HG03135 (cell line): ENCODE data around the gene SNX25.
"Not testable (repeated sequence)": the region's sequence is repeated elsewhere in the genome, so short reads cannot be mapped to it uniquely, and the experiment has no call there.

Experiments
- ATAC-seq: cut with Tn5 transposase; IDR thresholded peaks from one replicate; pipeline ENCODE4 v1.9.1; 2021; ENCODE audit warnings: mild to moderate bottlenecking, moderate library complexity; ENCODE audit not compliant: unreplicated experiment

The SNX25 gene

GRCh38 chr4:185204238-185204910, 5.0 kb upstream of the SNX25 start:
- ATAC-seq, result peak; percentile 0

- ATAC-seq, result not testable (repeated sequence)
Measured at GRCh38 chr4:185205073-185205472, 4.3 kb upstream of the SNX25 start.

DNA sequence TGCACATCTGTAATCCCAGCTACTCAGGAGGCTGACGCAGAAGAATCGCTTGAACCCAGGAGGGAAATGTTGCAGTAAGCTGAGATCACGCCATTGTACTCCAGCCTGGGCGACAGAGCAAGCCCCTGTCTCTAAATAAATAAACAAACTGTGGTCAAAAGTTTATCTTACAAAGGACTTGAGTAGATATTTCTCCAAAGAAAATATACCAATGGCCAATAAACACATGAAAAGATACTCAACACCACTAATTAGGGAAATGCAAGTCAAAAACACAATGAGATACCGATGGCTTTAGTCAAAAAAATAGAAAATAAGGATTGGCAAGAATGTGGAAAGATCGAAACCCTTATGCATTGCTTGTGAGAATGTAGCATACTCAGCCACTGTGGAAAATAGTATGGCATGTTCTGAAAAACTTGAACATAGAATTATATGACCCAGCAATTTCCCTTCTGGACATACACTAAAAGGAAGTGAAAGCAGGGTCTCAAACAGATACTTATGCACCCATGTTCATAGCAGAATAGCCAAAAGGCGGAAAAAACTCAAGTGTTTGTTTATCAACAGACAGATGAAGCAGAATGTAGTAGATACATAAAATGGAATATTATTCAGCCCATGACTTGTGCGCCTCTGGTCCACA, 3.6 kb upstream of the SNX25 start:
- no peak for ATAC-seq

- no peak for ATAC-seq
Measured at GRCh38 chr4:185207466-185207865, 1.9 kb upstream of the SNX25 start.

GRCh38 chr4:185209852-185210101, 379 bp downstream of the SNX25 start:
- ATAC-seq, result peak; percentile 16

GRCh38 chr4:185210102-185210981, 944 bp downstream of the SNX25 start:
- ATAC-seq, result peak; percentile 16

DNA sequence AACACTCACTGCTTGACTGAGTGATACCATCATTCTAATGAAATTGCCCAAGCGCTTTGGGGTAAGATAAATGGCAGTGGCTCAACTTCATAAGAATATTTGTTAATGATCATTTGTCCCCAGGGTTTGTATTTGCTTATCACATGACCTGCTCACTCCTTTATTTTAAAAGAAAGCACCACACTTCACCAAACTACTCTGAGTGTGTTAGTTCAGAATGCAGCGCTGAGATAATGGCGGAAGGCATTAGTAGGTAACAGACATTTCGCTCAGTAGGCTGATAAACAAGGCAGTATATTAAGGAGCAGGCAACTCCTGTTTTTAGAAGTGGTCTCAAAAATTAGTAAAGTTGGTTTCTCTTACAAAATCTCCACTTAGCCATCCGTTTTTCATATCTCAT, 1.6 kb downstream of the SNX25 start:
- no peak for ATAC-seq

- no peak for ATAC-seq
Measured at GRCh38 chr4:185211641-185212040, 2.2 kb downstream of the SNX25 start.

- ATAC-seq, result no peak
Measured at GRCh38 chr4:185212581-185212980, 3.2 kb downstream of the SNX25 start.

DNA sequence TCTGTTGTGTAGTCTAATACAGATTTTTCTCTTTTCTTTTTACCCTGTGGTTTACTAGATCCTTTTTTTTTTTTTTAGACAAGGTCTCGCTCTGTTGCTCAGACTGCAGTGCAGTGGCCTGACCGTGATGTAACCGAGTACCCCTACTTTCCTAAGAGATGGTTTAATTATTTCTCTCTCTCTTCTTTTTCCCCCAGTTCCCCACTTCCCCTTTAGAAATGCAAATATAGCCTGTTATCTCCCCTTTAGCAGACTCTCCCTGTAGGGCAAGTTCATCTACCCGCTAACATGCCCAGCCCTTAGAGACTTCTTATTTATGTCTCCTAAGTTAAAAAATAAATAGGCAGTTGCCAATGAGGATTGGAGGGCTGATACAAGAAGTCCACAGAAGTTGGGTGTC, 4.5 kb downstream of the SNX25 start:
- peak; percentile 40 for ATAC-seq

- no peak for ATAC-seq
Measured at GRCh38 chr4:185215261-185215660, 5.9 kb downstream of the SNX25 start.

DNA sequence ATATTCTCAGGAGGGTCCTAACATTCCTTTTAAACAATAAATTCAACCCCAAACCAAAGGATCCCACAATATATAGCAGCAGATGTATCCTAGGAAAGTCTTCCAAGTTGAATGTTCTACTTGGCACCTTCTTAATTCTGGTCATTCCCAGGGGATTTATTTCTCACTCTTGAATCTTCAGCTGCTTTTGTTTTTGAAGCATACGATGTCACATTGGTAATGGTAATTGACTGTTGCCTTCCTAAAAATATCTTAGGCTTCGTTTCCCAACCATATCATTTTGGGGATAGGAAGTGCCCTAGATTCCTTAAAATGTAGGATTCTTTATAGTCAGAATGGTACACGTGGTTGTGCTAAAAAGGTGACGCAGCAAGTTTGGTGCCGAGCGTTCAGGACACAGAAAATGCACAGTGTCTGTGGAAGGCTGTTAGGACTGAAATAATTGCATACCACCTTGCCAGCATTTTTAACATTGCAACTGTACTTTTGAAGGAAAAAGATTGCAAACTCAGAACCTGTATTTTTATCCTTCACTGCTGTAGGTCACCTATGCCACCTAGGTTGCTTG, 8.1 kb downstream of the SNX25 start:
- ATAC-seq, result no peak

DNA sequence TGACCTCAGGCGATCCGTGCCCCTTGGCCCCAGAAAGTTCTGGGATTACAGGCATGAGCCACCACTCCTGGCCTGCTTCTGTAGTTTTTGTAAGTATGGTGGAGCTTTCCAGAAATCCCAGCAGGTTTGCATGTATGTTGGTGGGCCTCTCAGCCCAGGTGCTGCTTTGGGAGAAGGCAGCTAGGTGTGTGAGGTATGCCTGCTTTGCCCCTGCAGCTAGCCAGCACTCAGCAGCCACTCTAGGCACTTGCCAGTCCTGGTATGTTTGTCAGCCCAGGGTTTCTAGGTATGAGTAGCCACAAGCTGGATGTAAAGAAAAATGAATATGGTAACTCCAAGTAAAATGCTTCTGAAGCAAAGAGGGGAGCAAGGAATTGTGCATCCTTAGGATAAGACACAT, 8.9 kb downstream of the SNX25 start:
- ATAC-seq, result no peak

- ATAC-seq, result peak; percentile 70
Measured at GRCh38 chr4:185219551-185220344, 10.3 kb downstream of the SNX25 start.

- no peak for ATAC-seq
Measured at GRCh38 chr4:185221491-185221890, 12.1 kb downstream of the SNX25 start.

GRCh38 chr4:185221912-185222311, 12.5 kb downstream of the SNX25 start:
- no peak for ATAC-seq

DNA sequence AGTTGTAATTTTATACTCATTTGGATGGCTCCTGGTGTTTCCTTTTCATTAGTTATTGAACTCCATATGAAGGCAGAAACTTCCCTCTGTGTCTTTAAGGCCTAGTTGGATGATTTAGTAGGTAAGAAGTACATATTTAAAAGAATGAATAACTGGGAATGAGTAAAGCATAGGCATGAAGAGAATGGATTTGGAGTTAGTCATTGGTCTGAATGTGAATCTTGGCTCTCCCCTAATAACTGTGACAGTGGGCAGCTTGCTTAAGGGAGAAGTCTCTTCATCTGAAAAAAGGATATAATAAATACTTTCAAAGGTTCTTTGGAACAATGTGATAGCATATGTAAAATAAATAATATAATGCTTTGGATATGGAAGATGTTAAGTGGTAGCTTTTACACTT, 13.2 kb downstream of the SNX25 start:
- ATAC-seq, result no peak

DNA sequence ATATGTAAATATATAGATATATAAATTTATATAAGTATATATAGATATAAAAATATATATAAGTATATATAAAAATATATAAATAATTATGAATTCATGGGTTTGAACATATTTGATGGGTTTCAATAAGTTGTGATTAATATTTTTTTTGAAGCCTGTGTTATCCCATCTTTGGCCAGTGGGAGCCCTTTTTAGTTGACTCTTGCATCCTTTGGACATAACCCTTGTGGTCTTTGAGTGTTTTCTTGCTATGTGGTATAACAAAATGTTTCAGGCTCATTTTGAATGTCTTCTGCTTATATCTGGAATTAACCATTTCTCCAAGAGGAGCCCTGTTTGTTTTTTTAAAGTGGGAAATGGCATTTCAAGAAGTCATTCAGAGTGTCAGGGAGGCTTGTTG, 15.2 kb downstream of the SNX25 start:
- no peak for ATAC-seq

- ATAC-seq, result no peak
Measured at GRCh38 chr4:185225940-185226339, 16.5 kb downstream of the SNX25 start.

GRCh38 chr4:185227131-185227551, 17.7 kb downstream of the SNX25 start:
- no peak for ATAC-seq

DNA sequence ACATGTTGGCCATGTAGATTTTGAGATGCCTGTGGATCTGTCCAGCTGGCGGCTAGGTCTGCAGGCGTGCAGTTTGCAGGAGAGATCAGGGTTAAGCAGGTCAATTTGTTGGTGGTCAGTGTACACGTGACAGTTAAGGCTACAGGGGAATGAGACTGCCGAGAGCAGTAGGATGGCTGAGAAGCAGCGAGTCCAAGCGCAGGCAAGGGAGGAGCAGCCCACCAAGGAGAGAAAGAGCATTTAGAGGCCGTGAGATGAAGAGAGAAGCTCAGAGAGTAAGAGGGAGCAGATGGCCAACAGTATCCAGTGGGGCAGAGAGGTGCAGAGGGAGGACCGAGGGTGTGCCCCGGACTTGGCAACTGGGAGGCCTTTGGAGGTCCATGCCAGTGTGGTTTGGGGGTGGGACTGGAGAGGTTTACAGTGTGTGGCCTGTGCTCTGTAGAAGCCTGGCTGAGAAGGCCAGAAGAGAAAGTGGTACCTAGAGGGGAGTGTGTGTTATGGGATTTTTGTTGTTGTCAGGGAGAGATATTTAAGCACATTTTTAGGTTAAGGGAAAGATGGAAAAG, 18.4 kb downstream of the SNX25 start:
- ATAC-seq, result no peak
